Activated naive CD4-positive, alpha-beta T cell treated with anti-CD3 and anti-CD28 coated beads for 36 hours (primary cell): ENCODE results near the gene TEAD3. TPM values are rescaled to one million over a fixed set of nuclear protein-coding genes. Genes with fewer than 3 reads are reported as not detected.

Experiments used
- CTCF ChIA-PET: fragments of 350-600 bp; sonication (Branson Sonifier 250); formaldehyde crosslinking; loops from one replicate; lab custom pipeline; 2021; ENCODE audit warnings: antibody characterized with exemption; lab: Charles Lee
- DNase-seq: peaks from one replicate; pipeline ENCODE4 v3.0.0-alpha.2; 2020
- H3K27ac Mint-ChIP-seq: one replicate; pipeline ENCODE4 v1.8.0; 2021; ENCODE audit warnings: mild to moderate bottlenecking, mixed read lengths
- H3K27me3 Mint-ChIP-seq: one replicate; pipeline ENCODE4 v1.8.0; 2021; ENCODE audit warnings: low read depth, mixed read lengths
- H3K36me3 Mint-ChIP-seq: one replicate; pipeline ENCODE4 v1.8.0; 2021; ENCODE audit warnings: low read depth, mixed read lengths
- H3K4me1 Mint-ChIP-seq: one replicate; pipeline ENCODE4 v1.8.0; 2021; ENCODE audit warnings: low read depth, mixed read lengths
- H3K4me3 Mint-ChIP-seq: one replicate; pipeline ENCODE4 v1.8.0; 2021; ENCODE audit warnings: mild to moderate bottlenecking, moderate library complexity, mixed read lengths
- H3K9me3 Mint-ChIP-seq: one replicate; pipeline ENCODE4 v1.8.0; 2021; ENCODE audit warnings: mixed read lengths
- intact Hi-C: fragments of 100-400 bp; cut with micrococcal nuclease; formaldehyde crosslinking; loops from one replicate; pipeline ENCODE4 v1.15.1; 2023
- total RNA-seq, 2 experiments: library from RNA; stranded (reverse); gene quantifications; one replicate each; pipeline ENCODE4 v1.2.3, GENCODE V29; 2021

TEAD3 gene
- total RNA-seq, 2 experiments from 2014 or later: 1.1 to 1.4 TPM

DNA sequence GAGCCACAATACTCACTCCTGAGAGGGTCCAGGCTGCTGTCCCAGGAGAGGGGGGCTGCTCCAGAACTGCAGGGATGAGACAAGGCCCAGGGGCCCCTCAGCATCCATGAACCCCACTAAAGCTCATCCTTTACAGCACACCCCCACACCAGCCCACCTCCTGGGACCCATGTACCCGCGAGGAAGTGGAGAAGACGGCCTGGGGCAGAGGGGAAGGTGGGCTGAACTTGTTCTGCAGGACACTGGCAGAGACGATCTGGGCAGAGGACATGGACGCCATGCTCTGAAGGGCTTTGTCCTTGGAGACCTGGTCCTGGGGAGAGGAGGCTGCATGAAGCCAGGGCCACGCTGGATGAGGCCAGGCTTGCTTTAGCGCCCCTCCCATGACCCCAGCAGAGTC is 18.6 kb downstream of the TEAD3 start:
- CTCF ChIA-PET: interaction anchor here (1.0 to 2.1 kb wide), 2 partner anchors 11 to 13 kb away, joined by 3 to 11 read pairs; partner anchors contain the start of gene RPL10A
- Mint-ChIP-seq H3K27ac (no peak overlapping the region), H3K36me3 (peaks cover under 1% of the 10 kb centered on the region), H3K4me3 (no peak overlapping the region), H3K27me3 (no peaks in the 10 kb centered on the region), H3K4me1 (no peaks in the 10 kb centered on the region), H3K9me3 (no peaks in the 10 kb centered on the region)
- no peak for DNase-seq
- intact Hi-C loops: no loop called here

DNA sequence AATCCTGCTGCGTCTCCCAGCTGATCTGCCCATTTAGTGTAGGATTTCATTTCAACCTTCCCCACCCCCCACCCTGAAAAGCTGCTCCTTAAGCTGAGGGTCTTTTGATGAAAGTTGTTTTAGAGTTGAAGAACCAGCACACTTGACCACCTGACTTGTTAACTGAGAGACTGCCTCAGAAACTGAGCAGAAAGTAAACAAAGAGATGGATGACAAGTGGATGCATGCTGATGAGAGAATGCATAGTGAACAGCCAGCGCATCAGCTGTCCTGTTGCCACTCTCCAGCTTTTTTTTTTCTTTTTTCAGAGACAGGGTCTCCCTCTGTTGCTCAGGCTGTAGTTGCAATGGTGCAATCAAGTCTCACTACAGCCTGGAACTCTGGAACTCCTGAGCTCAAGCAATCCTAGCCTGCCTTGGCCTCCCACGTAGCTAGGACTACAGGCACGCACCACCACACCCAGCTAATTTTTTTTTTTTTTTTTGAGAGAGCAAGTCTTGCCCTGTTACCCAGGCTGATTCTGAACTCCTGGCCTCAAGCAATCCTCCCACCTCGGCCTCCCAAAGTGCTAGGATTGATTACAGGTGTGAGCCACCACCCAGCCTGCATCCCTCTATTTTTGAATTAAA is 19.2 kb downstream of the TEAD3 start:
- peaks cover 4% of the 10 kb centered on the region for H3K36me3 Mint-ChIP-seq
- DNase-seq: no peak
- no peaks in the 10 kb centered on the region for H3K4me1 Mint-ChIP-seq
- H3K4me3 Mint-ChIP-seq: no peak overlapping the region
- no peaks in the 10 kb centered on the region for H3K9me3 Mint-ChIP-seq
- H3K27ac Mint-ChIP-seq: no peak overlapping the region
- intact Hi-C loops: no loop called here
- H3K27me3 Mint-ChIP-seq: no peaks in the 10 kb centered on the region
- CTCF ChIA-PET: interaction anchor here (1.0 to 2.1 kb wide), 3 partner anchors 10 to 17 kb away, joined by 3 to 11 read pairs (median 3); partner anchors contain the start of gene RPL10A

DNA sequence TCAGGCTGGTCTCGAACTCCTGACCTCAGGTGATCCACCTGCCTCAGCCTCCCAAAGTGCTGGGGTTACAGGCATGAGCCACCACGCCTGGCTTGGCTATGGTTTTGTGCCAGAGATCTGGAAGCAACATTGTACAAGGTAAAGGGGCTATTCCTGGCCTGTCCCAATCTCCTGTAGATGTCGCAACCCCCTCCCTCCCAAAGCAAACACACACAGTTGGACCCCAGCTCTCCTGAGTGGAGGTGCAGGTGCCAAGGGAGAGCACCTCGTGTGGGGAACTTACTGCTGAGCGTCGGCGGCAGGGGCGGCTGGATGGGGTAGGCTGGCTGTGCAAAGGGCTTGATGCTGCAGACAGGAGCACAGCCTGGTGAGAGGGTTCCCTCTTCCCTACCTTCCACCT is 19.9 kb downstream of the TEAD3 start:
- CTCF ChIA-PET: interaction anchor here (0.6 to 2.1 kb wide), 3 partner anchors 9 to 161 kb away, joined by 3 to 11 read pairs (median 5); partner anchors contain the start of gene RPL10A
- H3K27me3 Mint-ChIP-seq: no peaks in the 10 kb centered on the region
- peaks cover 9% of the 10 kb centered on the region for H3K36me3 Mint-ChIP-seq
- no peak for DNase-seq
- intact Hi-C loops: no loop called here
- no peaks in the 10 kb centered on the region for H3K9me3 Mint-ChIP-seq
- H3K27ac Mint-ChIP-seq: no peak overlapping the region
- no peak overlapping the region for H3K4me3 Mint-ChIP-seq
- H3K4me1 Mint-ChIP-seq: peaks cover 5% of the 10 kb centered on the region

DNA sequence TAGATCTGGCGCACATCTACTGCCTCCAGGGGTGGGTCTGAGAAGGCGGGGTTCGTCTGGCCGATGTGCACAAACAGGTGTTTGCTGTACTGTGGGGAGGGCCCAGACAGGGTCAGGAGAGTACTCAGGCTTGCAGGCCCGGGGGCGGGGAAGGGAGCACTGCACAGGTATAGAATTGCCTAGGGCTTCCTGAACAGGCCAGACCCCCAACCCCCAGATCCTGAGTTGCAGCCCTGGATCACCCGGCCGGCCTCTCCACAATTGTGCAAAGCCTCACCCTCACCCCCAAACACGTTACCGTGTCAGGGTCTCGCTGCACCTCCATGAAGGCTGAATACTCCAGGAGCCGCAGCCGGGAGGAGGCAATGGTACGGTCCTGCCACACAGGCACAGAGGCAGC is 20.9 kb downstream of the TEAD3 start:
- H3K4me3 Mint-ChIP-seq: no peak overlapping the region
- intact Hi-C loops: no loop called here
- H3K27ac Mint-ChIP-seq: no peak overlapping the region
- H3K36me3 Mint-ChIP-seq: peaks cover 18% of the 10 kb centered on the region
- CTCF ChIA-PET: interaction anchor here (0.8 to 2.1 kb wide), 3 partner anchors 8 to 180 kb away, joined by 3 to 11 read pairs (median 3); partner anchors contain the start of gene RPL10A
- no peaks in the 10 kb centered on the region for H3K9me3 Mint-ChIP-seq
- no peaks in the 10 kb centered on the region for H3K27me3 Mint-ChIP-seq
- H3K4me1 Mint-ChIP-seq: peaks cover 14% of the 10 kb centered on the region
- no peak for DNase-seq

DNA sequence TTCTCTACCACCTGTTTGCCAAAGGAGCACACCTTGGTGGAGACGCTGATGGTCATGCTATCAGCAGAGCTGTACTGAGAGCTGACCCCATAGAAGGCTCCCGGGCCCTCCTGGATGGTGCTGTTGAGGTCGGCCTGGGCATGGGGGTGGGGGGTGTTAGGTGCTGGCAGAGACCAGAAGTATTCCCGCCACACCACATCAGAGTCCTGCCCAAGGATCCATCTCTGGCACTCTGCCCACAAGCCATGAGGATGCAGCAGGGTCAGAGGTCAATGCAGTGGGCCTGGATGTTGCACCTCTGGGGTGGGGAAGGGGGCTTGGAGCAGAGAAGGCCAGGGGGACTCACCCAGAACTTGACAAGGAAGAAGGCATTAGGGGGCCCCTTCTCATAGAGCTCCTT is 21.3 kb downstream of the TEAD3 start:
- CTCF ChIA-PET: interaction anchor here (0.8 to 1.1 kb wide), 2 partner anchors 177 to 179 kb away, joined by 3 read pairs; no protein-coding TSS in a partner anchor
- Mint-ChIP-seq H3K4me3 (no peak overlapping the region), H3K4me1 (peaks cover 18% of the 10 kb centered on the region), H3K27me3 (no peaks in the 10 kb centered on the region), H3K9me3 (no peaks in the 10 kb centered on the region), H3K27ac (no peak overlapping the region), H3K36me3 (peaks cover 22% of the 10 kb centered on the region)
- DNase-seq: no peak
- intact Hi-C loops: no loop called here

DNA sequence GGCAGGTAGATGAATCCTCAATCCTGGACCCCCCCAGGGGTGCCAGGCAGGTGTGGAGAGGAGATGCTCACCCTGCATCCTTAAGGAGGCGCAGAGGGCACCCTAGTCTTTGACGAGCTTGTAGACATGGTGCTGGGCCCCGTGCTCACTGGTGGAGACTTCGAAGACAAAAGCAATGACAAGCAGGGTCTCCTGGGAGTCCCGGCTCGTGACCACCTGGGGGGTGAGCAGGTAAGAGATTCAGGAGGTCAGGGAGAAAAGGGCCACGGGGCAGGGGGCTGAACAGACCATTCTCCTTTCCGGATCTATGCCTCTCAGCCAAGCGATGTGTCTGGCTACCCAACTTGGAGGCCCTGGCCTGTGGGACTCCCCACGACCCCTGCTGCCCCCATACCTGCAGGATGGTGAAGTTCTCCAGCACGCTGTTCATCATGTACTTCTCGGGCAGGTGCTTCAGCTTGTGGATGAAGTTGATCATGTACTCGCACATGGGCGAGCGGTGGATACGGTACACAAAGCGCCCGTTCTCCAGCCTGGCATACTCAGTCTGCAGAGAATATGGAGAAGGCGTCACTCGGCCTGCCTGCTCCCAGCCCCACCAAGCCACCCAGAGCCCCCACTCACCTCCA is 21.8 kb downstream of the TEAD3 start:
- intact Hi-C loops: no loop called here

DNA sequence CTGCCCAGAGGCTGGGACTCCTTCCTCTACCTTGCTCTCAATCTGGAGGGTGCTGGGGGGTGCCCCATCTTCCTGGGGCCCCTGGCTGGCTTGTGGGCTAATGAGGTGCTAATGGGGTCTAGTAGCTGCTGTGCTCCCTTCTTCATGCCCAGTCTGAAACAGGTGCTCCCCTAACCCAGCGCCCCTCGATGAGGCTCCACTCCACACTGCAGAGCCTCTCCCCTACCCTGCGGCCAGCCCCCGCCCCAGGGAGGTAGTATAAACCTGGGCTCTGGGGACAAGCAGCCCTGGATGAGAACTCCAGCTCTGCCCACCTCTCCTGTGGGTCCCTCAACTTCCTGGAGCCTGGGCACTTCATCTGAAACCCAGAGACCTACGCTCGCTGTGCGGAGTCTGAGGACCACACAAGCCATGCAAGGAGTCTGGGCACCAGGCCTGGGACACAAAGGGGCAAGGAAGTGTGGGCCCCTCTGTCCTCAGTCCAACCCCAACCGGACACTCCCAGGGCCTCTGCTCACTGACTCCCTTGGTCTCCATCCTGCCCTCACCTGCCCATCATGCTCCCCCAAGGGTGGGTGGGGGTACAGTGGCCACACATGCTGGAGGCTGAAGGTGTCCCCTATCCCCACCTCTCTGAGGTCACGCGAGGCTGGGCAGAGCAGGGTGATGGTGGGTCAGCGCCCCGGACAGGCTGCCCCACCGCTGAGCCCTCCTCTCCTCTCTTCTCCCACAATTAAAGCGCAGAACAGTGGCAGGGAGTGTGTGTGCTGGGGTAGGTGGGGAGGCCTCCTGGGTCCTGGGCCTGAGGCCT is 22.5 kb downstream of the TEAD3 start:
- H3K9me3 Mint-ChIP-seq: no peaks in the 10 kb centered on the region
- no peaks in the 10 kb centered on the region for H3K27me3 Mint-ChIP-seq
- H3K27ac Mint-ChIP-seq: no peak overlapping the region
- intact Hi-C loops: no loop called here
- CTCF ChIA-PET: interaction anchor here (0.7 kb wide), 2 partner anchors 25 to 260 kb away, joined by 3 read pairs; no protein-coding TSS in a partner anchor
- H3K4me3 Mint-ChIP-seq: no peak overlapping the region
- no peak for DNase-seq
- H3K4me1 Mint-ChIP-seq: peaks cover 30% of the 10 kb centered on the region
- peaks cover 35% of the 10 kb centered on the region for H3K36me3 Mint-ChIP-seq

More for the DNA sequence above, 21.8 kb downstream of the TEAD3 start:
- Mint-ChIP-seq H3K4me3 (no peak overlapping the region), H3K9me3 (no peaks in the 10 kb centered on the region), H3K36me3 (peaks cover 28% of the 10 kb centered on the region), H3K4me1 (peaks cover 23% of the 10 kb centered on the region), H3K27me3 (no peaks in the 10 kb centered on the region), H3K27ac (no peak overlapping the region)
- DNase-seq: no peak
- CTCF ChIA-PET: no interaction called here

DNA sequence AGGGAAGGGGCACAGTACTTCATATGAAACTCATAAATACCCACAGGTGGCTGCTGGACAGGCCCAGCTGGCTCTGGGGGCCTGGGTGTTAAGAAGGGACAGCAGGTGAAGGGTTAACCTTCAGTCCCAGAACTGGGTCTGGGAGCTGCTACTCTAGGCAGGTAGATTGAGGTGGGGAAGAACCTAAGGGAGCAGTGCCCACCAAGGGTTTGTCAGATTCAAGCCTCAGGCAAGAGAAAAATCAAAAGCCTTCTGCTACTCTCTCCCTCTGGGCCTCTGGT is 23.1 kb downstream of the TEAD3 start:
- peak overlapping the region; percentile 46 for H3K27ac Mint-ChIP-seq
- H3K4me1 Mint-ChIP-seq: peaks cover 31% of the 10 kb centered on the region
- H3K27me3 Mint-ChIP-seq: no peaks in the 10 kb centered on the region

DNA sequence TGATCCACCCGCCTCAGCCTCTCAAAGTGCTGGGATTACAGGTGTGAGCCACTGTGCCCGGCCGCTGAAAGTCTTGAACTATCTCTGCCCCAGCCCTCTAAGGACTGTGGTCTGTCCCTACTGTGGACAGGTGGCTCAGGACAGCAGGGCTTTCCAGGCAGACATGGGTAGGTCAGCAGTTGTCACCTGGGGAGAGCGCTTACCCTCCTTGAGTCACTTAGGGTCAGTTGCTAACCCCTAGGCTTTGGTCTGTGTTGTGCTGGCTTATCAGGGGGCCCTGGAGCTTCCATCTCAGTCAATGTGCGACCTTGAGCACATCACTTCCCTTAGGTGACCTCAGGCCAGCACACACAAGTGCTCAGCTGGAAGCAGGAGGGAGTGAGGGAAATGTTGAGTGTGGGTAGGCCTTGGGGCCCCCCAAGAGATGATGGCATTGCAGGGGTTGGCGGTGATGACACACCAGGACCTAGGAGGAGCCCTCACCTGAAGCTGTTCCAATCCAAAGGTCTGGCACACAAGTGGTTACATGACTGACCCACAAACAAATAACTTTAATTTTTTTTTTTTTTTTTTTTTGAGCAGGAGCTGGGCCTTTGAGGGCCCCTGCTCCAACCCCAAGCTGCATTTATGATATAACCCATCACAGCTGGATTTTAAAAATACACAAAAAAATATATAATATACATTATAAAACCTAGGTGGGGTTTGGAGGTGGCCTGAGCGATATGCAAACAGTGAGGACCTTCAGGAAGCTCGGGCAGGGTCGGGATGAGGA is 23.6 kb downstream of the TEAD3 start:
- Mint-ChIP-seq H3K4me3 (no peak overlapping the region), H3K9me3 (no peaks in the 10 kb centered on the region), H3K36me3 (peaks cover 46% of the 10 kb centered on the region), H3K27ac (peak overlapping the region; percentile 46), H3K27me3 (no peaks in the 10 kb centered on the region), H3K4me1 (peaks cover 31% of the 10 kb centered on the region)
- no peak for DNase-seq
- CTCF ChIA-PET: interaction anchor here (0.6 to 0.7 kb wide), 5 partner anchors 13 to 261 kb away, joined by 3 to 5 read pairs (median 3); no protein-coding TSS in a partner anchor
- intact Hi-C loops: no loop called here

More for the DNA sequence above, 23.1 kb downstream of the TEAD3 start:
- CTCF ChIA-PET: interaction anchor here (0.6 to 0.7 kb wide), 3 partner anchors 25 to 260 kb away, joined by 3 read pairs; no protein-coding TSS in a partner anchor
- Mint-ChIP-seq H3K9me3 (no peaks in the 10 kb centered on the region), H3K36me3 (peaks cover 40% of the 10 kb centered on the region), H3K4me3 (no peak overlapping the region)
- no peak for DNase-seq
- intact Hi-C loops: no loop called here

DNA sequence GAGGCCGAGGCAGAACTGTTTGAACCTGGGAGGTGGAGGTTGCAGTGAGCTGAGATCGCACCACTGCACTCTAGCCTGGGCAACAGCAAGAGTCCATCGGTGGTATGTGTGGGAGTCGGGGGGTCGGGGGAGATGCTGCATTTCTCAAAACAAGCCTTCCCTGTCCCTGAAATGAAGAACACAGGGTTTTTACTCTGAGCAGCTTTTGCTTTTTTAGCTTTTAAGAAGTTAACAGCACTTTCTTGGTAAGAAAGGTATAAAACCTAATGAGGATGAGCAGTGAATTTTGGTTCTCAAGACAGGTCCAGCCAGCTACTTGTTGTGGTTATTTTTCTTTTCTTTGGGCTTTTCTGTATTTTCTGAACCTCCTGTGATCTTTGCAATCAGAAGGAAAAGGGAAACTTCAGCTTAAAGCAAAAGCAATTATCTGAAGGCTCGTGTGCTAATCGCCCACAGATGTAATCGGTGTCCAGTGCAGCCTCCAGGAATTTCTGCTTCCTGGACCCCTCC is 25.0 kb downstream of the TEAD3 start:
- H3K27ac Mint-ChIP-seq: peak overlapping the region; percentile 95
- peaks cover 39% of the 10 kb centered on the region for H3K4me1 Mint-ChIP-seq
- H3K9me3 Mint-ChIP-seq: no peaks in the 10 kb centered on the region
- H3K27me3 Mint-ChIP-seq: no peaks in the 10 kb centered on the region
- no peak for DNase-seq
- H3K36me3 Mint-ChIP-seq: peaks cover 51% of the 10 kb centered on the region
- CTCF ChIA-PET: interaction anchor here (0.6 to 0.9 kb wide), 3 partner anchors 23 to 173 kb away, joined by 3 read pairs; no protein-coding TSS in a partner anchor
- intact Hi-C loops: no loop called here
- H3K4me3 Mint-ChIP-seq: peak overlapping the region; percentile 95

DNA sequence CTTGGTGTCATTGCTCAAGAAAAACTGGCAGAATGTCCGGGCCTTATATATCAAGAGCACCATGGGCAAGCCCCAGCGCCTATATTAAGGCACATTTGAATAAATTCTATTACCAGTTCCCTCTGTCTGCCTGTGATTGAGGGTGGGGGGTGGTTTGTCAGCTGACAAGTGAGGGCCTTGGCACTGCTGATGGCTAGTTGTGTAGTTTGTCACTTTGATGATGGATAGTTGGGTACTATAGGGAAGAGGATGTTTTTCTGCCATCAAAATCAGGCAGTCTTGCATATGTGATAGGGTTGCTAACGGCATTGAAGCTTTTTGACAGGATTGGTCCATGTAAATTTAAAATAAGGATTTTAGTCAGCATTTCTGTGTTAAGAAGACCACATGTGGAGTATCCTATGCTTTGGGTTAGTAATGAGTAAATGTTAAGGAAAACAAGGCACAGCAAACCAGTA is 26.2 kb downstream of the TEAD3 start:
- H3K27ac Mint-ChIP-seq: peak overlapping the region; percentile 95
- CTCF ChIA-PET: interaction anchor here (0.7 kb wide), 1 partner anchor 207 kb away, joined by 4 read pairs; no protein-coding TSS in a partner anchor
- H3K4me1 Mint-ChIP-seq: peaks cover 39% of the 10 kb centered on the region
- peaks cover 52% of the 10 kb centered on the region for H3K36me3 Mint-ChIP-seq
- DNase-seq: peak; percentile 21
- no peaks in the 10 kb centered on the region for H3K27me3 Mint-ChIP-seq
- intact Hi-C loops: no loop called here
- peak overlapping the region; percentile 95 for H3K4me3 Mint-ChIP-seq
- no peaks in the 10 kb centered on the region for H3K9me3 Mint-ChIP-seq
